Fibroblast of peridontal ligament (primary cell): ENCODE results near the gene TMC3.

Experiments
- DNase-seq: peaks from one replicate; pipeline ENCODE4 v3.0.0-alpha.2; 2010; ENCODE audit errors: extremely low read depth

The TMC3 gene

DNA sequence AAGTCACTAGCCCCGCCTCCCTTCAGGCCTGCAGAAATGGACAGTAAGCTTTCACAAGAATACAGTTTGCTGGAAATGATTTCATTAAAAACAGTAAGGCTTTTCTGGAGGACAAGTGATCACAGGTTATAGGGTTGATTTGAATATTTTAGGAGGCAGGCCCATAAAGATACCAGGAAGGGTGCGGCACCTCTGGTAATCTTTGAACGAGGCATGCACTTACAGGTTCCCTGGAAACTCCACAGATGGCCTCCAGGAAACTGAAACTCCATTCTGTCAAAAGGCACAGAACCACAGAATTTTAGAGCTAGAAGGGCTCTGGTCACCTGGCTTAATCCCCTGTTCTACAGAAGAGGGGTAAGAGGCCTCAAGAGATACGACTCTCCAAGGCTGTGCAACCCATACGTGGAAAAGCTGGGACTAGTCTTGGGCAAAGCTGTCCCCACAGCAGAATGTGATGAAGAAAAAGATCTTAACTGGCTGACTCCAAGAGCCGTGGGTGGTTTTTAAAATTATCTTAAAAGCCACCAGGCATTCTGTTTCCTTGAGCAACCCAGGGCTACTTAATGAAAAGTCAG, 51.2 kb downstream of the TMC3 start:
- no peak for DNase-seq

DNA sequence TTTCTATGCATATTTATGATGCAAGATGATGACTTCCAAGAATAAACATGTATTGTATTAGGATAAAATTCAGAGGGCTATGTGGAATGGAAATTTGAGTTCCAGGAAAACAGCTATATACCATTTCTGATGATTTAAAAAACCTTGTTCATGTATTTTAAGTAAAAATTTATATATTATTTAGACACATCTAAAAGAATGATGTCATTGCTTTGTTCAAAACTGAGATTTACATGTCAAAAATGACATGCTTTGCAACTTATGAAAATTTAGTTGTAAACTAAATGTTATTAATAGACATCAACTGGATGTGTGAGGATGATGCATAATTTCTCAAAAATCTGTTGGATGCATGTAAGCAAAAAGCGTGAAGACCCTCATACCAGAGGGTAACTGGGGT, 52.3 kb downstream of the TMC3 start:
- DNase-seq = no peak

GRCh38 chr15:81317642-81318017, 56.4 kb downstream of the TMC3 start:
- DNase-seq = no peak

GRCh38 chr15:81316267-81316666, 57.7 kb downstream of the TMC3 start:
- no peak for DNase-seq

DNA sequence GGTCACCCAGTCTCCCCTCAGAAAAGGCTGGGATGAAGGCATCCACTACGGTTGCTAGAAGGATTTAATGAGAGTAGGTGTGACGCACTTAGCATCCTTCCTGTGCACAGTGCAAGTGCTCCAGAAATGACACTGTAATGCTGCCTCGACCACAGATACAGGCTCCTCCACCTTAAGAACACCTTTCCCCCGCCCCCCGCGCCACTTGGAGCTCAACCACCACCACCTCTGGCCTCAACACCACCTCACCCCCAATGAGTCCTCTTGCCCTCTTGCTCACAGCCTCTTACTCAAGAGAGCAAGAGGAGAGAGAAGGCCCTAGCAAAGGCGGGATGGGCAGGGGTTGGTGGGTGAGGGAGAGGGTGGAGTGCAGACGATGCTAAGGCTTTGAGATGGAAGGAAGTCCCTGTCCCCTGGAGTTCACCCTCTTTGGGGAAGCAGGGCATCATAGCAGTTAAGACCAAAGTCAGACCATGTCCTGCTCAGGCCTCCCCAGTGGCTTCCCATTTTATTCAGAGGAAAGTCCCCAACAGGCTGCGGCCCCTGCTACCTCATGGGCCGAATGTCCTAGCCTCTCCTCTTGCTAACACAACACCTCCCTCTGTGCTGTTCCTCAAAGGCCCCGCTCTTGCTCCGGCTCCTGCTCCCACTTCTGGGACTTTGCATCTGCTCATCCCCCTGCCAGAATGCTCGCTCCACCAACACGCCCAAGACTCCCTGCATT, 58.4 kb downstream of the TMC3 start:
- no peak for DNase-seq

DNA sequence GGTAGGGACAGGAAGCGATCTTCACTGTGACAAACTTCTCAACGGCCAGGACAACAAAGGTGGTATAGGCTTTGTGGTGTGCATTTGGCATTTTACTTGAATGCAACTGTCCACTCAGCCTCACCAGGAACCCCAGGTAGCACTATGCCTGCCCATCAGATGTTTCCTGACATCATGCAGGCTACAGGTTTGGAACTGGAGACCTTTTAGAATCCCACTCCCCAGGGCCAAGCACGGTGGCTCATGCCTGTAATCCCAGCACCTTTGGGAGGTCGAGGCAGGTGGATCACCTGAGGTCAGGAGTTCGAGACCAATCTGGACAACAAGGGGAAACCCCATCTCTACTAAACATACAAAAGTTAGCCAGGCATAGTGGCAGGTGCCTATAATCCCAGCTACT, 59.6 kb downstream of the TMC3 start:
- no peak for DNase-seq

DNA sequence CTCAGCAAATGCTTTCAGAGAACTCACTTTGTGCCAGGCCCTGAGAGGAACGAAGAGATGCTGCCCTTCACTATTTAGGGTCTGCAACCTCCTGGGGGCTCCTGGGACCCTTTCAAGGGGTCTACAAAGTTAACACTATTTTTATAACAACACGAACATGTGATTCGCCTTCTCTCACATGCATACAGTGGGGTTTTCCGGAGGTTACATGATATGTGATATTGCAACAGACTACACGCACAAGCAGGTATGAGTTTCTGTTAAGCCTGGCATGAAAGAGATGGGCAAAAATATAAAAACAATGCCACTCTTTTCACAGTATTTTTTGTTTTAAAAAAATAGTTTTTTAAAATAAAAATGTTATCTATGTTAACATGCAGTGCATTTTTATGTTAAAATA, 60.3 kb downstream of the TMC3 start:
- DNase-seq = no peak

DNA sequence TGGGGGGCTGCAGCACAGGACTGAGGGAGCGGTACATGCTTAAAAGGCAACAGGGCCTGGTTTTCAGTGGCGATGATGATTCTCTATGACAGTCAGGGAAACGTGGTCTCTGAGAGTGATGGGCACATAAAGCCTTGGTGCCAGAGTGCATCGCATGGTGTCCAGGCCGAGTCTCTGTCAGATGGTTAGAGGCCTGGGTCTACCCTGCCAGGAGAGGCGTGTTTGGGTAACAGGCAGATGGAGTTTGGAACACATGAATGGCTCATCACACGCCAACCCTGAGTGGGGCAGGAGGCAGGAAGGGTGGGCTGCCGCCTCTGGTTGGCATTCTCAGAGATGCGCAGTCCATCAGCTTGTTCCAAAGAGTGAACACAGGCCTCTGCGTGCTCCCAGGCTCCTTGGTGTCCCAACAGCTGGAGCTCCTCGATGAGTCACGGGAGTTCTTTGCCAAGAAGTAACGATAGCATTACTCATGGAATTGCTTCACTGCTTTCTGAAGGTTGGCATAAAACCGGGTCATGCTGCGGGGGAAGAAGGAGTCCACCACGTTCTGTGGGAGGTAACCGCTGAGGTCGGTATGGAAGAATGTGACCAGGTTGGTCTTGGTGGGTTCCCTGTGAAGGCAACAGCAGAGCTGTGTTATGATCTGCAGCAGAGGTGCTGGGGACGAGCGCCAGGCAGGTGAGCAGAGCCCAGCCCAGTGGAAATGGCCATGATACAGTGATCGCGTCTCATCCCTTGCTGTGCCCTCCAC, 61.0 kb downstream of the TMC3 start:
- DNase-seq = peak; percentile 98

GRCh38 chr15:81311752-81312464, 62.1 kb downstream of the TMC3 start:
- no peak for DNase-seq

DNA sequence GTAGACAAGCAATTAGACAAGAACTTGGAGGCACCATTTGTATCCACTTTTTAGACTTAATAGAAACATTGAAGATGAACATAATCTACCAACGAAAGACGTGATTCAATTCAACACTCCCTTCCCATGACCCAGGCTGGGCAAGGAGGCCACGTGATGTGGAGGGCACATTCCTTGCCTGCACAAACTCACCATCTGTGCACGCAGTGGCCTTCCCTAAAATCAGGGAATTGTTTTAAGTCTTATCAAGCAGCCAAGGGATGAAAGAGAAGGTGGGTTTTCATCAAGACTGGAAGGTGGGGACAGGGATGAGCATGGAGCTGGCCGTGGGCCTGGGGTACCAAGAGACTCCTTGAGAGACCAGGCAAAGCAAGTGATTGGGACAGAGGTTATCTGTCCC, 63.5 kb downstream of the TMC3 start:
- DNase-seq = no peak

GRCh38 chr15:81309647-81310450, 64.2 kb downstream of the TMC3 start:
- no peak for DNase-seq

GRCh38 chr15:81308260-81308659, 65.8 kb downstream of the TMC3 start:
- peak; percentile 30 for DNase-seq

- DNase-seq = peak; percentile 28
These were observed 69.8 kb downstream of the TMC3 start for GRCh38 chr15:81304226-81304625.

- no peak for DNase-seq
These were observed 70.5 kb downstream of the TMC3 start for GRCh38 chr15:81303244-81304225.

DNA sequence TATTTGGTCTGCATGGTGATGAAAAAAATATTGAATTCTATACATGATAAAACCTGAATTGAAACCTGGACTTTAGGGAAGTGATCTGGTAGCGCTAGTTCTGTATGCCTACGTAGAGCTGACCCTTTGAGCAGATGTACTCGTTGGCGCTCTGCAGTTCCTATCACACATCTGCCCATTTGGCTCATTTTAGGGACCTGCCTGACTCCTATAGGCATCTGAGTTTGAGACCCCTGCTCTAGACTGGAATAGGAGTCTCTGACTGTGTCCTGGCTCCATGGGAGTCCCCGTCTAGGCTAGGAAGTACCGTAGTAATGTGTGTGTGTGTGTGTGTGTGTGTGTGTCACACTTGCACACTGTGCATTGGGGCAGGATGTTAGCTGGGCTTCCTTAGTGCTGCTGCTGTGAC, 71.3 kb downstream of the TMC3 start:
- DNase-seq = no peak

DNA sequence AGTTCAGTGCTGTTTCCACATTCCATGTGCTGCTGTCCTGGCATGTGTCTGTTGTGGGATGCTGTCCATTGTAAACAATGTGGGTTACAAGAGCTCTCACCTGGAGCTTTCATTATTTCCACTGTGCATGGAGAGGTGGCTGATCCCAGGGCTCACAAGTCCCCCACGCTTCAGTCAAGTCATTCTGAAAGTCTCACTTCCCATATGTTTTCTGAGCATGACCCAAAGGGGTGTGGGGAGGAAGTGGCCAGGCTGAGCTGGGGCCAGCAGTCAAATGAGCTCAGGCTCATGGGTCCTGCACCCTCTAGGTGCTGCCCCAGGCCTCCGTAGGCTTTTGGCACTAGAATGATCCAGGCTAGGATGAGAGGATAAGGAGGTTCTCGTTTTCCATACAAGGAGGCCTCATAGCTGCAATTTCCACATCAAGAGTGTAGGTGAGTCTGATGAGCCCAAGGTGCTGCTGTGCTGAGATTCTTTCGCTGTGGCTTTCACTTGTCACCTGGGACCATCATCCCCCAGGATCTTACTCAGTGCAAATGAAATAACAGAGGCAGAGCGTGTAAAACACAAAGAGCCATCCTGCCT, 72.1 kb downstream of the TMC3 start:
- no peak for DNase-seq

GRCh38 chr15:81301385-81301784, 72.6 kb downstream of the TMC3 start:
- no peak for DNase-seq

- no peak for DNase-seq
These were observed 74.3 kb downstream of the TMC3 start for GRCh38 chr15:81299630-81300273.

GRCh38 chr15:81299156-81299555, 74.9 kb downstream of the TMC3 start:
- no peak for DNase-seq

- DNase-seq = no peak
These were observed 75.4 kb downstream of the TMC3 start for GRCh38 chr15:81298611-81299010.
